Endothelial cell of umbilical vein (primary cell): ENCODE data around the gene PCDHB12. TPM values are rescaled to one million over a fixed set of nuclear protein-coding genes. Genes with fewer than 3 reads are reported as not detected.

ENCODE experiments used
- BruUV-seq: library from RNA; stranded (reverse); fragments of 400-500 nt; replicated peaks from 2 replicates; lab custom pipeline; 2021; lab: Mats Ljungman, UMichigan
- CTCF ChIA-PET: fragments of 300-600, 350-600 bp; sonication (Branson Sonifier 250); formaldehyde crosslinking; loops from one replicate; lab custom pipeline; 2021; ENCODE audit warnings: antibody characterized with exemption, inconsistent platforms; lab: Charles Lee
- POLR2A ChIA-PET: fragments of 300-600, 350-600 bp; sonication (Branson Sonifier 250); formaldehyde crosslinking; loops from one replicate; lab custom pipeline; 2021; ENCODE audit warnings: antibody characterized with exemption, inconsistent platforms; lab: Charles Lee
- DNase-seq: peaks from one replicate; pipeline ENCODE4 v3.0.0-alpha.2; 2011; ENCODE audit warnings: low read depth, low spot score
- FAIRE-seq: peaks from 2 replicates; lab custom pipeline; 2011; peaks lifted over from hg19 to GRCh38; lab: Jason Lieb, UNC
- H2AFZ ChIP-seq: 2 replicates; pipeline ENCODE4 v1.6.0; 2012; ENCODE audit warnings: low read depth, low read length, control low read depth, inconsistent platforms
- H3K27ac ChIP-seq: 2 replicates; pipeline ENCODE4 v1.5.1; 2011; ENCODE audit warnings: low read depth, mild to moderate bottlenecking, control low read depth, low read length, moderate library complexity; ENCODE audit not compliant: insufficient read depth
- H3K27me3 ChIP-seq, 2 experiments: 2 replicates each; pipeline versions ENCODE4 v1.6.0 to v1.6.1; 2011; ENCODE audit warnings: low read length in 2 of 2, mixed read lengths in 1 of 2; ENCODE audit not compliant: control insufficient read depth in 2 of 2, insufficient read depth in 2 of 2
- H3K36me3 ChIP-seq, 2 experiments: 2 replicates in 1 of 2; 3 replicates in 1 of 2; pipeline ENCODE4 v1.5.1; 2011; ENCODE audit warnings: low read length in 2 of 2, mild to moderate bottlenecking in 1 of 2, moderate library complexity in 1 of 2; ENCODE audit not compliant: control insufficient read depth in 2 of 2, insufficient read depth in 2 of 2; ENCODE audit errors: extremely low read depth in 1 of 2
- H3K4me1 ChIP-seq: 3 replicates; pipeline ENCODE4 v1.5.1; 2011; ENCODE audit warnings: mild to moderate bottlenecking, low read length; ENCODE audit not compliant: control insufficient read depth, insufficient read depth; ENCODE audit errors: extremely low read depth
- H3K4me2 ChIP-seq: 2 replicates; pipeline ENCODE4 v1.6.1; 2011; ENCODE audit warnings: low read length, control low read depth, mixed read lengths; ENCODE audit not compliant: insufficient read depth
- H3K4me3 ChIP-seq, 3 experiments: fragments of 200-600 bp in 1 of 3; sonication (generic), shearing (Covaris generic) in 1 of 3; replicated peaks in 1 of 3; 2 replicates each; pipeline ENCODE4 v1.5.1; 2011 to 2016; ENCODE audit warnings: control low read depth in 3 of 3, low read length in 3 of 3, mild to moderate bottlenecking in 2 of 3, inconsistent platforms in 1 of 3, low read depth in 1 of 3, moderate library complexity in 1 of 3; ENCODE audit not compliant: insufficient read depth in 1 of 3
- H3K79me2 ChIP-seq: 2 replicates; pipeline ENCODE4 v1.6.0; 2012; ENCODE audit warnings: low read length, inconsistent platforms; ENCODE audit not compliant: control insufficient read depth, insufficient read depth
- H3K9ac ChIP-seq: replicated peaks from 2 replicates; pipeline ENCODE3; 2011; ENCODE audit warnings: low read length, control low read depth; ENCODE audit not compliant: insufficient read depth; ENCODE audit errors: extremely low read depth
- H3K9me1 ChIP-seq: replicated peaks from 3 replicates; pipeline ENCODE4 v1.6.0; 2011; ENCODE audit warnings: mild to moderate bottlenecking, low read length; ENCODE audit not compliant: control insufficient read depth, insufficient read depth; ENCODE audit errors: extremely low read depth
- H3K9me3 ChIP-seq: replicated peaks from 2 replicates; pipeline ENCODE4 v1.5.1; 2012; ENCODE audit warnings: low read length, inconsistent platforms; ENCODE audit not compliant: control insufficient read depth, insufficient read depth
- H4K20me1 ChIP-seq: replicated peaks from 2 replicates; pipeline ENCODE3; 2011; ENCODE audit warnings: mild to moderate bottlenecking, low read length; ENCODE audit not compliant: control insufficient read depth, insufficient read depth; ENCODE audit errors: extremely low read depth
- EZH2 ChIP-seq: IDR thresholded peaks from 2 replicates; pipeline ENCODE4 v1.6.1; 2012; ENCODE audit warnings: borderline replicate concordance, low read depth, mild to moderate bottlenecking, moderate library complexity, low read length, inconsistent platforms; ENCODE audit not compliant: severe bottlenecking
- FOS ChIP-seq: IDR thresholded peaks from 2 replicates; pipeline ENCODE4 v1.6.1; 2011; ENCODE audit warnings: mild to moderate bottlenecking, low read length, moderate library complexity, borderline replicate concordance; ENCODE audit not compliant: insufficient read depth
- GATA2 ChIP-seq: IDR thresholded peaks from 2 replicates; pipeline ENCODE4 v1.7.0; 2011; ENCODE audit warnings: low read depth, mild to moderate bottlenecking, moderate library complexity, mixed read lengths, low read length; ENCODE audit not compliant: insufficient read length, insufficient read depth
- JUN ChIP-seq: IDR thresholded peaks from 2 replicates; pipeline ENCODE4 v1.6.1; 2011; ENCODE audit warnings: borderline replicate concordance, low read depth; ENCODE audit not compliant: insufficient read length, insufficient read depth
- MYC ChIP-seq: IDR thresholded peaks from one replicate; pipeline ENCODE4 v1.6.1; 2011; ENCODE audit warnings: mild to moderate bottlenecking, low read depth, low read length
- POLR2A ChIP-seq: IDR thresholded peaks from 2 replicates; pipeline ENCODE4 v1.6.1; 2012; ENCODE audit warnings: low read depth, mild to moderate bottlenecking, control low read depth, low read length
- POLR2AphosphoS5 ChIP-seq: IDR thresholded peaks from 2 replicates; pipeline ENCODE4 v1.6.1; 2012; ENCODE audit warnings: low read depth, mild to moderate bottlenecking, control low read depth, low read length, moderate library complexity; ENCODE audit not compliant: insufficient read depth
- dilution Hi-C: fragments of 300-500 bp; cut with MboI; formaldehyde crosslinking; loops from one replicate; pipeline ENCODE4 v1.15.0; 2019; ENCODE audit warnings: low sequenced_read_pairs; ENCODE audit not compliant: extremely low pct_ligation_motif_present
- intact Hi-C: fragments of 100-400 bp; cut with micrococcal nuclease; formaldehyde crosslinking; loops from one replicate; pipeline ENCODE4 v1.10.0; 2022
- polyA plus RNA-seq, 4 experiments: library from polyadenylated mRNA; depleted of rRNA in 3 of 4; stranded (reverse) in 3 of 4; unstranded in 1 of 4; fragments of >200 nt; gene quantifications; 2 replicates each; pipeline versions ENCODE4 v1.2.1 to v1.2.3, GENCODE V29; 2011 to 2012; ENCODE audit warnings: missing spikeins in 1 of 4
- total RNA-seq: library from RNA; stranded (reverse); gene quantifications from 2 replicates; pipeline ENCODE4 v1.2.3, GENCODE V29; 2021
- TF ChIP-seq, protein P1 (sequence below), 2 donors: IDR thresholded peaks; 1 replicate in 1 of 2; 2 replicates in 1 of 2; pipeline ENCODE4 v1.5.1; 2011; ENCODE audit warnings: low read length in 2 of 2, mild to moderate bottlenecking in 2 of 2, moderate library complexity in 2 of 2, control low read depth in 1 of 2, inconsistent platforms in 1 of 2, low read depth in 1 of 2; ENCODE audit not compliant: insufficient read depth in 1 of 2; ENCODE audit errors: extremely low read depth in 1 of 2
- TF ChIP-seq, protein P2 (sequence below): IDR thresholded peaks from 2 replicates; pipeline ENCODE4 v1.6.1; 2011; ENCODE audit not compliant: insufficient read depth, insufficient read length

PCDHB12 gene
- total and polyA plus RNA-seq, 2 donors (not counting 3 experiments of a cell fraction or from before 2014, with no cell fraction given), result 0.20 to 0.36 TPM

DNA sequence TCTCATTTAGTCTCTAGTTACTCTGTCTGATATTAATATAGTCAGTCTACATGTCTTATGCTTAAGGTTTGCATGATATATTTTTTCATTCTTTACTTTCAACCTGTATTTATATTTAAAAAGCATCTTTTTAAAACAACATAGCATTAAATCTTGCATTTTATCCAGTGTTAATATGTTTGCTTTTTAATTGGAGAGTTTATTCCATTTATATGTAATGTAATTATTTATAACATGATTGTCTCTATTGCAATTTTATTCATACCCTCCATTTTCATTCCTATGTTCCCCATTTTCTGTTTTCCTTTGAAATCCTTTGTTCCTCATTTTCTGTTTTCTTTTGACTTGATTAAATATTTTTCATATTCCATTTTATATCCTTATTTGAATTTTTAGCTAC lies 49.9 kb downstream of the PCDHB12 start:
- ChIA-PET CTCF (no interaction called here), POLR2A (no interaction called here)
- H3K4me3 ChIP-seq, result no peak overlapping the region
- no peak overlapping the region for H2AFZ ChIP-seq
- no peak overlapping the region for H3K27ac ChIP-seq
- no peaks in the 10 kb centered on the region for H3K9me1 ChIP-seq
- no peak overlapping the region for H3K4me2 ChIP-seq
- TF ChIP-seq, protein P1, sequence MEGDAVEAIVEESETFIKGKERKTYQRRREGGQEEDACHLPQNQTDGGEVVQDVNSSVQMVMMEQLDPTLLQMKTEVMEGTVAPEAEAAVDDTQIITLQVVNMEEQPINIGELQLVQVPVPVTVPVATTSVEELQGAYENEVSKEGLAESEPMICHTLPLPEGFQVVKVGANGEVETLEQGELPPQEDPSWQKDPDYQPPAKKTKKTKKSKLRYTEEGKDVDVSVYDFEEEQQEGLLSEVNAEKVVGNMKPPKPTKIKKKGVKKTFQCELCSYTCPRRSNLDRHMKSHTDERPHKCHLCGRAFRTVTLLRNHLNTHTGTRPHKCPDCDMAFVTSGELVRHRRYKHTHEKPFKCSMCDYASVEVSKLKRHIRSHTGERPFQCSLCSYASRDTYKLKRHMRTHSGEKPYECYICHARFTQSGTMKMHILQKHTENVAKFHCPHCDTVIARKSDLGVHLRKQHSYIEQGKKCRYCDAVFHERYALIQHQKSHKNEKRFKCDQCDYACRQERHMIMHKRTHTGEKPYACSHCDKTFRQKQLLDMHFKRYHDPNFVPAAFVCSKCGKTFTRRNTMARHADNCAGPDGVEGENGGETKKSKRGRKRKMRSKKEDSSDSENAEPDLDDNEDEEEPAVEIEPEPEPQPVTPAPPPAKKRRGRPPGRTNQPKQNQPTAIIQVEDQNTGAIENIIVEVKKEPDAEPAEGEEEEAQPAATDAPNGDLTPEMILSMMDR (IDR thresholded peaks at IDR 0.05; ENCODE audit: extremely low read depth in 1 of 2, insufficient read depth in 1 of 2, low read depth in 1 of 2, low read length in 2 of 2), result no peak
- TF ChIP-seq MYC, result no peak
- TF ChIP-seq, protein P2, sequence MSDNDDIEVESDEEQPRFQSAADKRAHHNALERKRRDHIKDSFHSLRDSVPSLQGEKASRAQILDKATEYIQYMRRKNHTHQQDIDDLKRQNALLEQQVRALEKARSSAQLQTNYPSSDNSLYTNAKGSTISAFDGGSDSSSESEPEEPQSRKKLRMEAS, result no peak
- TF ChIP-seq POLR2A, result no peak
- TF ChIP-seq GATA2, result no peak
- TF ChIP-seq JUN, result no peak
- TF ChIP-seq POLR2AphosphoS5, result no peak
- TF ChIP-seq EZH2, result no peak
- no peak for TF ChIP-seq FOS
- H4K20me1 ChIP-seq, result no peaks in the 10 kb centered on the region
- H3K27me3 ChIP-seq, result no peaks in the 10 kb centered on the region
- no peaks in the 10 kb centered on the region for H3K4me1 ChIP-seq
- H3K9me3 ChIP-seq, result peaks cover 6% of the 10 kb centered on the region
- H3K79me2 ChIP-seq, result no peaks in the 10 kb centered on the region
- DNase-seq, result no peak
- BruUV-seq, result no TSS peak
- H3K9ac ChIP-seq, result no peak overlapping the region
- intact Hi-C loops, result no loop called here
- FAIRE-seq, result no peak
- H3K36me3 ChIP-seq, result no peaks in the 10 kb centered on the region
- dilution Hi-C loops, result no loop called here
